NCI-H345 (cell line): ENCODE data around the gene C2CD3.
A peak's percentile ranks its signal among the peaks of the same experiment; 100 is the strongest.

Experiments
- DNase-seq: peaks from one replicate; lab custom pipeline; 2025; lab: John Stamatoyannopoulos, UW

The C2CD3 gene

DNA sequence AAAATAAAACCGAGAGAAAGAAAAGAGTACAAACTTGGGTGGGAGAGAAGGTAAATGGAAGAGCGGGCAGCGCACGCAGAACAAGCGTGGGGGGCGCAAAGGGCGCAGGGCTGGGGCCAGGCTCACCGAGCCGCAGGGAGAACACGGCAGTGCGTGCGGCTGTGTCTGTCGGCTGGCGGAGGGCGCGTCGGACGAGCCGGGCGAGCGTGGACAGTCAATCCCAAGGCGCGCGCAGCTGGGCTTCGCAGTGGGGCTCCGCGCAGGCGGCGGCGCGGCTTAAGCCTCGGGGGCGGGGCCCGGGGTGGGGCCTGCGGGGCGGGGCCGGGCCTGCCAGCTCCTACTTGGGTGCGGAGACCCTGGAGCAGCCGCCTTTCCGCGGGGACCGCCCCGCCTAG is 188.2 kb downstream of the C2CD3 start, which contains the start of gene UCP2:
Gene UCP2, minus strand, starts transcription at position 249 of the 395 bp plus-strand sequence. CDS start 4,465 bp downstream, outside the sequence.
- peak; percentile 94 for DNase-seq

DNA sequence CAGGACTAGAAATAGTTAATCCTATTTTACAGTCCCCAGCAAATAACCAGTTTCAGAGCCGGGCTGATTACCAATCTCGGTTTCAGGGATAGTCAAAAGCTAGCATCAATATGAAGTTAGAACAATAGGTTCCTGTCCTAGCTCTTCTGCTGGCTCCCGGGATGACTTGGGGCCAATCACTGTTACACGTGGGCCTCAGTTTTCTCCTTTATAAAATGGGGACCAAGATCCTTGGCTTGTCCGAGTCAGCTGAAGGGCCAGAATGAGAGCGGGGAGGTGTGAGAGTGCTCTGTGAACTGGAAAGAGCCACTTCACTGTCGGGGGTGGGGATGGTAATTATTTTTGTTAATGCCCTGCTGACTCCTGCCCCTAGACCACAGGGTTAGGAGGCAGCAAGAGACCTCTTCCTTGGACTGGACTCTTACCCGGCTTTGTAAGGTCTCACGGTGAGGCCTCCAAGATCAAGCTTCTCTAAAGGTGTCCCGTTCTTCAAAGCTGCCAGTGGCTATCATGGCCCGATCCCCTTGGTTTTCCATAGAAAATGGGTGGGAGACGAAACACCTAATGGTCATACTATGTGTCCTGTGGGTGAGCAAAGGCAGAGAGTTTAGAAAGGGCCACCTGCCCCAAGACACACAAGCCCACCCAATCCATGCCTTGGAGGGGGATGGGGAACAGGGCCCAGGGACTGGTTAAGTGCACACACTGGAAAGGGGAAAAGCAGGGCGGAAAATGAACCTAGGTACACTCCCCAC is 189.6 kb downstream of the C2CD3 start:
- DNase-seq = no peak

DNA sequence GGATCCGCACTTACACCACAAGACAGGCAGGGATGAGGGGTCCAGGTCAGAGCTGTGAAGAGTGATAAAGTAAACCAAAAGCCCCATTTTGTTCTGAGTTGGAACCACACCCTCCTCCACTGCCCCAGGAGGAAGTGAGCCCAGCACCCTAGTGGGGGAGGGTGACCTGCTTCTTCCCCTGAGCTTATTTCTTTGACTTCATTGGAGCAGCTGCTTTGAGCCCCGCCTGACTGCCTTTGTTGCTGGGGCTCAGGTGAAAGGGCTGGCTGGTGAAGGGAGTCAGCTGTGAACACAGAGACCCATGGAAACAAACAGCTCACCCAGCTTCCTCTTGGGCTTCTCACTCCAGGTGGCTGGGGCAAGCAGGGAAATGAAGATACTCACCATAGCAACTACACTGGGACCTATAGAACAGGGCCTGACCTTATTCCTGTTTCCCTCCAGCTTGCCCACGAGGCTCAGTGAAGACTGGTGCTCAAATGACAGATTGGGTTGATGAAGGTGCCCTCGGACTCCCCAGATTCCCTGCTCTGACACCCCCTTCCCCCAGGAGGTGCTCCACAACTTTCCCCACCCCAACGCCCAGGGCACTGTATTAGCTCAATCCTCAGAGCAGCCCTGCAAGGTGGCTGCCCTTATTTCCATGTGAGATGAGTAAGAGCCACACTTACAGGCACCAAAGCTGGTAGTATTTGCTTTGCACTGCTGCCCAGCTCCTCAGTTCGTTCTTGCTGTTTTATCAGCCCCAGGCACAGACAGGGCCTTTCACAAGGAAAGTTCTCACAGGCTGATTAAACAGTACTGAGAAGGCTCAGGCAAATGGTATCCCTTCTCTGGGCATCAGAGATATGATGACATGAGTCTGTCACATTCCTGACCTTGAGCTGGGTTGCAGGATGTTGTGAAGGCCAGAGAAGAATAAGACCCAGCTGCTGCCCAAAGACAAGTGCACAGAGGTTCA is 190.5 kb downstream of the C2CD3 start:
- DNase-seq = peak; percentile 86

- DNase-seq = no peak
Measured at GRCh38 chr11:73978576-73979086, 192.2 kb downstream of the C2CD3 start.

DNA sequence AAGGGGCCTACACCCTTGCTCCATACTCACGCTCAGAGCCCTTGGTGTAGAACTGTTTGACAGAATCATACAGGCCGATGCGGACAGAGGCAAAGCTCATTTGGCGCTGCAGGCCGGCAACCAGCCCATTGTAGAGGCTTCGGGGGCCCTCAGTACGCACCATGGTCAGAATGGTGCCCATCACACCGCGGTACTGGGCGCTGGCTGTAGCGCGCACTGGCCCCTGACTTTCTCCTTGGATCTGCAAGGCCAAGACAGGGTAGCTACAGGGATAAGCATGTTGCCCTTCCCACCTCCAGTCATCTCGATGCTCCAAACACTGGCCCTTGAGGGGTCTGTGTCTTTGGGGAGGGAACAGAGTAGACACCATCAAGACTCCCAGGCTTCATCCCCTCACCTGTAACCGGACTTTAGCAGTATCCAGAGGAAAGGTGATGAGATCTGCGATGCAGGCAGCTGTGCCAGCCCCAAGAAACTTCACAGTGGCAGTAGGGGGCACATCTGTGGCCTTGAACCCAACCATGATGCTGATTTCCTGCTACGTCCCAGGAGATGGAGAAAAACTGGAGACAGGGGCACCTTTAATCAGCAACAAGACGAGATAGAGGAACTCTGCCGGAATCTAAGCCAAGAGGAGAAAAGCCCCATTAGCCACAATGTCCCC is 192.8 kb downstream of the C2CD3 start:
- no peak for DNase-seq

- no peak for DNase-seq
Measured at GRCh38 chr11:73976451-73977151, 194.2 kb downstream of the C2CD3 start.

DNA sequence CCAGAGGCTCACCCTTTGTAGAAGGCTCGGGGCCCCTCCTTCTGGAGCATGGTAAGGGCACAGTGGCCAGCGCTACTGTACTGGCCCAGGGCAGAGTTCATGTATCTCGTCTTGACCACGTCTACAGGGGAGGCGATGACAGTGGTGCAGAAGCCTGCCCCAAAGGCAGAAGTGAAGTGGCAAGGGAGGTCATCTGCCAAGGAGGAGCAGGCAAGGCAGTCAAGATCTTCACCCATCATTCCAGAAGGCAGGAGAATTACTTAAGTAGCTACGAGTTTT is 195.4 kb downstream of the C2CD3 start:
- no peak for DNase-seq

- DNase-seq = no peak
Measured at GRCh38 chr11:73974604-73975478, 196.0 kb downstream of the C2CD3 start.

GRCh38 chr11:73972620-73973449 is 198.0 kb downstream of the C2CD3 start:
- peak; percentile 18 for DNase-seq

GRCh38 chr11:73972187-73972586 is 198.6 kb downstream of the C2CD3 start:
- no peak for DNase-seq

DNA sequence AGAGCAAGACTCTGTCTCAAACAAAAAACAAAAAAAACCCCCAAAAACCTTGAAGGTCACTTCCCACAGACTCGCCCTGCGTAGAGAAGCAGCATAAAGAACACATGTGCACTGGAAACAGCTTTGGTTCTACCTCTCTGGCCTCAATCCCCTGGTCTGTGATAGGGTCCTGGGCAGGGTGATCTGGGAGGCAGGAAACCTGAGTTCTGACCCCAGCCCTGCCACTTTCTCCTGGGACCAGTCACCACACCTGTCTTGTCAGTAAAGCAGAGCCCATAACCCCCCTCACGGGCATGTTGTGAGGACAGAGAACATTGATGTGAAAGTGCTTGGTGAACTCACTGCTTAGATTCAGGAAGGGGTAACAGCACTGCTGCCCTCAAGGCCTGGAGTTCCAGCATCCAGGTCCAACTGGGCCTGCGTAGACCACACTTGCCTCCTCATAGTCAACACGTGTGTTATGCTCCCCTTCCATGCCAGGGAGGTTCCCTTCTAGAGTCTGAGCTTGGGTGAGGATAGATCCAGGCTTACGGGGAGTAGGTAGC is 199.6 kb downstream of the C2CD3 start:
- no peak for DNase-seq

DNA sequence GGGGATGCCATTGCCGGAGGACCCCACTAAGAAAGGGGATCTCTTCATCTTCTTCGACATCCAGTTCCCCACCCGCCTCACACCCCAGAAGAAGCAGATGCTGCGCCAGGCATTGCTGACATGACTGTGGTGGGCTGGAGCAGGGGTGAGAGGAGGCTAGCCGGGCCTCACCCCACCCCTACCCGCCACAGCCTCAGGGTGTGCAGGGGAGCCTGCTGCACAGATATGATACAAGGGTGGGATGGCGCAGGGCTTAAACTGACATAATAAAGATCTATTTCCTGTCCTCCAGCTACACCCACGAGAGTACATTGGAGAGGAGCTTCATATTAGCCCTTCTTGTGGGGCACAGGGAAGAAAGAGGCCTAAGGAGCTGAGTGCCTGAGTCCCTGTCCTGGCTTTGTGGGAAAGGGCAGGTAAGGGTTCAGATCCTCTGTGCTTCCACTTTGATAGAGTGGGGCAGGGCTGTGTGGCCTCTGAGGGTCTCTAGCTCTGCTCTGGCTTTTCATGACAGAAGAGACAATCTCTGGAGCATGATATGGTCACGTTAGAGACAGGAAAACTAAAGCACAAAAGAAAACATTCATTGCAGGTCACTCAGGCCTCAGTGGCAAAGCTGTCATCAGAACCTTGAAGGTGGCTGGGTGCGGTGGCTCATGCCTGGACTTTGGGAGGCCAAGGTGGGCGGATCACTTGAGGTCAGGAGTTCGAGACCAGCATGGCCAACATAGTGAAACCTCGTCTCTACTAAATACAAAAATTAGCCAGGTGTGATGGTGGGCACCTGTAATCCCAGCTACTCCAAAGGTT is 200.6 kb downstream of the C2CD3 start:
- no peak for DNase-seq

DNA sequence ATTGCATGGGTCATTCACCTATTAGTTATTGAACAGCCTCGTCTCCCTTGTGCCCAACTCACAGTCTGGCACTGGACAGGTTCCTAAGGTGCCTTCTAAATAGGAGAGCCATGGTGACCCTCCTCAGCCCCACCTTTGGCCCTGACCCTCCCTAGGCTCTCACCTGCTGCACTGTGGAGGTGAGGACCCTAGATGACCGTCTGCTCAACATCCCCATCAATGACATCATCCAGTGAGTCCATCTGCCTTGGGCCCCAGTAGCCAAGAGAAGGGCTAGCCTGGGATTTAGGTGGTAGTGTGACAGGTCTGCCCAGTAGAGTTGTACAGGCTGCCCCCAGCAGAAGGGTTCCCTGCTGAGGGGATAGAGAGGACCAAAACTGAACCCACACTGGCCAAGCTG is 201.7 kb downstream of the C2CD3 start:
- DNase-seq = no peak

- no peak for DNase-seq
Measured at GRCh38 chr11:73968356-73968966, 202.3 kb downstream of the C2CD3 start.

- DNase-seq = no peak
Measured at GRCh38 chr11:73965764-73966121, 205.1 kb downstream of the C2CD3 start.

GRCh38 chr11:73965076-73965763 is 205.6 kb downstream of the C2CD3 start:
- DNase-seq = no peak

DNA sequence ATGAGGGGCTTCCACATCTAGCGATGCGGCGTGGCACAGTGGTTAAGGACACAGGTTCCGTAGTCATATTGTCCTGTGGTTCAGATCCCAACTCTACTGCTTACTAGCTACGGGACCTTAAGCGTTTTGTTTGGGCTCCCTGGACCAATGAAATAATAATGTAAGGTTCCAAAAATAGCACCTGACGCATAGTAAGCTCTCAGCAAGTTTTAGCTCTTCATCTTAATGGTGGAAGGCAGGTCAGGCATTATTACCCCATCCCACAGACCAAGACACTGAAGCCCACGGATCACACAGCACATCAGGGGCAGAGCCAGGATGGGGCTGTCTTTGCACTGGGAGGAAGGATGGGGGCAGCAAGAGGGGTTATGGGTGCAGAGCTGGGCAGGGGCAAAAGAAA is 206.9 kb downstream of the C2CD3 start:
- no peak for DNase-seq
